Hindlimb muscle (tissue), 1 donor: Measurements from ENCODE around the gene PAK1. TPM values are rescaled to one million over a fixed set of nuclear protein-coding genes. Genes with fewer than 3 reads are reported as not detected.
A peak's percentile ranks its signal among the peaks of the same experiment; 100 is the strongest.

ENCODE experiments used
- DNase-seq: peaks from one replicate; pipeline ENCODE4 v3.0.0-alpha.2; 2013
- polyA plus RNA-seq: library from polyadenylated mRNA; unstranded; fragments of 120-200 nt; gene quantifications from one replicate; pipeline ENCODE4 v1.2.1, GENCODE V29; 2013; ENCODE audit not compliant: insufficient read length

Gene PAK1
- polyA plus RNA-seq, 1 donor: 98.0 TPM

- DNase-seq: peak; percentile 38
Observed at GRCh38 chr11:77472991-77473800, 698 bp downstream of the PAK1 start.

GRCh38 chr11:77471558-77472193 is 2.2 kb downstream of the PAK1 start:
- no peak for DNase-seq

- DNase-seq: no peak
Observed at GRCh38 chr11:77470971-77471370, 2.9 kb downstream of the PAK1 start.

- DNase-seq: no peak
Observed at GRCh38 chr11:77470504-77470903, 3.4 kb downstream of the PAK1 start.

GRCh38 chr11:77468527-77468926 is 5.4 kb downstream of the PAK1 start:
- DNase-seq: no peak

GRCh38 chr11:77467993-77468392 is 5.9 kb downstream of the PAK1 start:
- no peak for DNase-seq

- DNase-seq: no peak
Observed at GRCh38 chr11:77467233-77467632, 6.7 kb downstream of the PAK1 start.

- DNase-seq: no peak
Observed at GRCh38 chr11:77457340-77457739, 16.6 kb downstream of the PAK1 start.

- DNase-seq: no peak
Observed at GRCh38 chr11:77455740-77456139, 18.2 kb downstream of the PAK1 start.

- no peak for DNase-seq
Observed at GRCh38 chr11:77454867-77455655, 18.8 kb downstream of the PAK1 start.

- no peak for DNase-seq
Observed at GRCh38 chr11:77450227-77450626, 23.7 kb downstream of the PAK1 start.

- DNase-seq: no peak
Observed at GRCh38 chr11:77449784-77450183, 24.1 kb downstream of the PAK1 start.

- no peak for DNase-seq
Observed at GRCh38 chr11:77449060-77449521, 24.8 kb downstream of the PAK1 start.

GRCh38 chr11:77448269-77448668 is 25.6 kb downstream of the PAK1 start:
- no peak for DNase-seq

GRCh38 chr11:77446911-77447629 is 26.8 kb downstream of the PAK1 start:
- no peak for DNase-seq

- no peak for DNase-seq
Observed at GRCh38 chr11:77444261-77444660, 29.6 kb downstream of the PAK1 start.

GRCh38 chr11:77442394-77443053 is 31.4 kb downstream of the PAK1 start:
- no peak for DNase-seq

GRCh38 chr11:77441426-77441825 is 32.5 kb downstream of the PAK1 start:
- no peak for DNase-seq

GRCh38 chr11:77440678-77441077 is 33.2 kb downstream of the PAK1 start:
- no peak for DNase-seq

GRCh38 chr11:77438487-77438886 is 35.4 kb downstream of the PAK1 start:
- no peak for DNase-seq

- no peak for DNase-seq
Observed at GRCh38 chr11:77436969-77437368, 36.9 kb downstream of the PAK1 start.

- no peak for DNase-seq
Observed at GRCh38 chr11:77436506-77436905, 37.4 kb downstream of the PAK1 start.
